K562 (cell line): ENCODE data around the gene POP5. TPM values are rescaled to one million over a fixed set of nuclear protein-coding genes. Genes with fewer than 3 reads are reported as not detected.

Experiments
- ATAC-seq: fragments of 200-7000 bp; cut with Tn5 transposase; 3 replicates; pipeline ENCODE4 v1.9.1; 2020; ENCODE audit warnings: moderate library complexity
- BruUV-seq: library from RNA; stranded (reverse); fragments of 400-500 nt; replicated peaks from 2 replicates; lab custom pipeline; 2021; lab: Mats Ljungman, UMichigan
- CTCF ChIA-PET: fragments of 300-600 bp; formaldehyde crosslinking; extraction: SDS; loops from one replicate; lab custom pipeline; 2021; ENCODE audit warnings: low intra/inter-chr PET ratio; lab: Yijun Ruan, JAX
- POLR2A ChIA-PET: fragments of 300-600, 350-650 bp; sonication (Branson Sonifier 250); formaldehyde crosslinking; extraction: SDS; loops from one replicate; lab custom pipeline; 2021; ENCODE audit warnings: antibody characterized with exemption, inconsistent platforms; lab: Yijun Ruan, JAX
- DNase-seq, 4 experiments: peaks; one replicate each; pipeline versions ENCODE4 v3.0.0 to v3.0.0-alpha.2; 2011 to 2018; ENCODE audit warnings: low spot score in 3 of 4, mixed read lengths in 3 of 4; ENCODE audit errors: extremely low read depth in 1 of 4
- FAIRE-seq: peaks from 2 replicates; lab custom pipeline; 2011; peaks lifted over from hg19 to GRCh38; lab: Jason Lieb, UNC
- H2AFZ ChIP-seq: 2 replicates; pipeline ENCODE4 v1.6.0; 2011; ENCODE audit warnings: low read depth, low read length, control low read depth, inconsistent platforms
- H3K27ac ChIP-seq: fragments of 200-600 bp; 3 replicates; pipeline ENCODE4 v1.8.0; 2011; ENCODE audit warnings: low read depth, mild to moderate bottlenecking, control low read depth, inconsistent platforms, low read length, moderate library complexity, mixed read lengths; ENCODE audit errors: extremely low read depth
- H3K27me3 ChIP-seq, 2 experiments: fragments of 300-600 bp in 1 of 2; 2 replicates in 1 of 2; 3 replicates in 1 of 2; pipeline versions ENCODE4 v1.6.0 to v1.8.0; 2011; ENCODE audit warnings: inconsistent platforms in 2 of 2, low read length in 2 of 2, mild to moderate bottlenecking in 1 of 2, mixed read lengths in 1 of 2, moderate library complexity in 1 of 2; ENCODE audit not compliant: control insufficient read depth in 2 of 2, insufficient read depth in 2 of 2
- H3K36me3 ChIP-seq: fragments of 300-600 bp; 3 replicates; pipeline ENCODE4 v1.8.0; 2011; ENCODE audit warnings: mild to moderate bottlenecking, low read length, inconsistent platforms; ENCODE audit not compliant: control insufficient read depth, insufficient read depth
- H3K4me1 ChIP-seq, 2 experiments: fragments of 200-600 bp in 1 of 2; replicated peaks in 1 of 2; 2 replicates in 1 of 2; 3 replicates in 1 of 2; pipeline versions ENCODE4 v1.5.1 to v1.8.0; 2011; ENCODE audit warnings: inconsistent platforms in 2 of 2, low read length in 2 of 2, mild to moderate bottlenecking in 1 of 2, mixed read lengths in 1 of 2, moderate library complexity in 1 of 2; ENCODE audit not compliant: control insufficient read depth in 2 of 2, insufficient read depth in 2 of 2
- H3K4me2 ChIP-seq: 2 replicates; pipeline ENCODE4 v1.6.1; 2011; ENCODE audit warnings: low read length, control low read depth, inconsistent platforms, mixed read lengths; ENCODE audit not compliant: insufficient read depth
- H3K4me3 ChIP-seq: fragments of 200-600 bp; sonication (generic), shearing (Covaris generic); 2 replicates; pipeline ENCODE4 v1.5.1; 2016; ENCODE audit warnings: control low read depth, inconsistent platforms
- H3K79me2 ChIP-seq: fragments of 200-600 bp; 3 replicates; pipeline ENCODE4 v1.8.0; 2011; ENCODE audit warnings: low read length, inconsistent platforms; ENCODE audit not compliant: control insufficient read depth, insufficient read depth
- H3K9ac ChIP-seq, 2 experiments: 2 replicates each; pipeline versions ENCODE4 v1.6.0 to v1.6.1; 2011; ENCODE audit warnings: low read depth in 2 of 2, low read length in 2 of 2, control low read depth in 1 of 2, inconsistent platforms in 1 of 2, mild to moderate bottlenecking in 1 of 2, mixed read lengths in 1 of 2; ENCODE audit not compliant: insufficient read depth in 1 of 2
- H3K9me1 ChIP-seq: one replicate; pipeline ENCODE4 v1.6.0; 2011; ENCODE audit warnings: inconsistent platforms, mild to moderate bottlenecking, low read length, moderate library complexity; ENCODE audit not compliant: control insufficient read depth, insufficient read depth
- H3K9me3 ChIP-seq: replicated peaks from 2 replicates; pipeline ENCODE4 v1.5.1; 2011; ENCODE audit warnings: low read depth, low read length, inconsistent platforms; ENCODE audit not compliant: control insufficient read depth, insufficient read depth
- H4K20me1 ChIP-seq: replicated peaks from 2 replicates; pipeline ENCODE4 v1.6.1; 2011; ENCODE audit warnings: low read length, inconsistent platforms, mixed read lengths; ENCODE audit not compliant: control insufficient read depth, insufficient read depth
- ADNP ChIP-seq: fragments of 200-800 bp; sonication (Bioruptor generic); IDR thresholded peaks from 2 replicates; pipeline ENCODE4 v1.6.1; 2016; ENCODE audit warnings: missing genetic modification characterization, missing compliant biosample characterization
- CBX2 ChIP-seq: fragments of 200-600 bp; sonication (generic); IDR thresholded peaks from one replicate; pipeline ENCODE4 v1.6.1; 2012; ENCODE audit warnings: mild to moderate bottlenecking, low read length, inconsistent platforms; ENCODE audit not compliant: insufficient read depth, poor library complexity, severe bottlenecking
- EP400 ChIP-seq: fragments of 450-650 bp; IDR thresholded peaks from 2 replicates; pipeline ENCODE4 v1.6.1; 2017; ENCODE audit warnings: antibody characterized with exemption, mild to moderate bottlenecking, moderate library complexity
- ESRRA ChIP-seq: fragments of 450-650 bp; IDR thresholded peaks from 2 replicates; pipeline ENCODE4 v1.6.1; 2014; ENCODE audit warnings: low read depth, mild to moderate bottlenecking, moderate library complexity, borderline replicate concordance
- JUND ChIP-seq, 2 experiments: IDR thresholded peaks; 2 replicates in 1 of 2; 3 replicates in 1 of 2; pipeline ENCODE4 v1.6.1; 2011; ENCODE audit warnings: borderline replicate concordance in 2 of 2, low read depth in 2 of 2, low read length in 2 of 2, improper control_type of control experiment in 1 of 2, missing biosample characterization in 1 of 2, missing genetic modification characterization in 1 of 2, missing genetic modification reagents in 1 of 2
- NR4A1 ChIP-seq, 2 experiments: fragments of 250-450 bp in 1 of 2; fragments of 450-650 bp in 1 of 2; sonication (Bioruptor Pico) in 1 of 2; IDR thresholded peaks; 2 replicates each; pipeline versions ENCODE4 v1.4.0 to v1.6.1; 2016 to 2020; ENCODE audit warnings: mild to moderate bottlenecking in 2 of 2, missing compliant biosample characterization in 1 of 2, missing genetic modification characterization in 1 of 2, moderate library complexity in 1 of 2
- RAD21 ChIP-seq, 2 experiments: fragments of 250-450 bp in 1 of 2; fragments of 450-650 bp in 1 of 2; sonication (Bioruptor Pico) in 1 of 2; formaldehyde crosslinking in 1 of 2; IDR thresholded peaks in 1 of 2; conservative IDR thresholded peaks in 1 of 2; 2 replicates each; pipeline versions ENCODE4 v1.4.0 to v1.8.0; 2020 to 2022; ENCODE audit warnings: mild to moderate bottlenecking in 2 of 2, moderate library complexity in 1 of 2
- RFX1 ChIP-seq: fragments of 450-650 bp; IDR thresholded peaks from 2 replicates; pipeline ENCODE4 v1.6.1; 2016; ENCODE audit warnings: mild to moderate bottlenecking, moderate library complexity
- SREBF1 ChIP-seq: fragments of 150-350 bp; IDR thresholded peaks from 2 replicates; pipeline ENCODE4 v1.6.1; 2014; ENCODE audit warnings: antibody characterized with exemption, low read depth, low read length, borderline replicate concordance
- SUPT5H ChIP-seq: fragments of 450-650 bp; IDR thresholded peaks from 2 replicates; pipeline ENCODE4 v1.6.1; 2016
- YBX1 ChIP-seq: fragments of 450-650 bp; IDR thresholded peaks from 2 replicates; pipeline ENCODE4 v1.7.1; 2016; ENCODE audit warnings: mild to moderate bottlenecking
- ZBTB1 ChIP-seq: sonication (generic); formaldehyde crosslinking; IDR thresholded peaks from 2 replicates; pipeline ENCODE4 v1.8.1; 2023; ENCODE audit warnings: missing genetic modification reagents, low read depth, mild to moderate bottlenecking, borderline replicate concordance
- ZC3H11A ChIP-seq: IDR thresholded peaks from 2 replicates; pipeline ENCODE4 v1.6.1; 2012; ENCODE audit warnings: low read depth, low read length, improper control_type of control experiment
- ZNF778 ChIP-seq: fragments of 450-650 bp; formaldehyde crosslinking; IDR thresholded peaks from 2 replicates; pipeline ENCODE4 v1.4.0; 2020; ENCODE audit warnings: mild to moderate bottlenecking, moderate library complexity
- WGBS: fragments of 100-300 bp; shearing (Covaris generic); methylation state at CpG from one replicate; pipeline ENCODE4 v1.1.6; 2016; ENCODE audit warnings: low coverage, mixed read lengths; ENCODE audit not compliant: insufficient coverage; ENCODE audit errors: missing lambda C conversion rate; 5-methylcytosine and 5-hydroxymethylcytosine counted together
- in situ Hi-C: fragments of 300-500 bp; cut with MboI; formaldehyde crosslinking; loops from 4 replicates; pipeline ENCODE4 v1.15.0; 2018; ENCODE audit warnings: inconsistent platforms, mixed read lengths
- intact Hi-C: fragments of 100-400 bp; cut with micrococcal nuclease; formaldehyde crosslinking; loops from 2 replicates; pipeline ENCODE4 v1.14.2; 2022
- polyA plus RNA-seq, 8 experiments: library from polyadenylated mRNA; depleted of rRNA in 4 of 8; stranded (reverse) in 5 of 8; unstranded in 3 of 8; fragments of >200 nt; fragmentation: Nextera tagmentation in 2 of 8; fragmentation: Illumina TruSeq in 1 of 8; extraction: Ambion mirVana in 2 of 8; extraction: Trizol in 1 of 8; gene quantifications; 2 replicates each; pipeline versions ENCODE4 v1.2.1 to v1.2.3, GENCODE V29; 2011 to 2014; ENCODE audit warnings: inconsistent platforms in 1 of 8, missing spikeins in 1 of 8
- total RNA-seq, 7 experiments: library from RNA; depleted of rRNA in 6 of 7; stranded (reverse); fragments of >200 nt in 6 of 7; fragmentation: Illumina TruSeq in 2 of 7; extraction: Trizol in 2 of 7; gene quantifications; 2 replicates each; pipeline versions ENCODE4 v1.2.1 to v1.2.3, GENCODE V29; 2011 to 2021; ENCODE audit warnings: low replicate concordance in 1 of 7
- TF ChIP-seq, protein P1 (sequence below): sonication (generic); formaldehyde crosslinking; IDR thresholded peaks from 2 replicates; pipeline ENCODE4 v1.8.0; 2022; ENCODE audit warnings: mild to moderate bottlenecking, missing genetic modification reagents
- TF ChIP-seq, protein P2 (sequence below): fragments of 250-450 bp; sonication (Bioruptor Pico); IDR thresholded peaks from 2 replicates; pipeline ENCODE4 v1.5.0; 2020; ENCODE audit warnings: mild to moderate bottlenecking, borderline replicate concordance

POP5 gene
- total and polyA plus RNA-seq, 9 of the 15 experiments (the other 6 are each of a cell fraction or from before 2014, with no cell fraction given), result 57.5 to 253 (median 73.8) TPM

DNA sequence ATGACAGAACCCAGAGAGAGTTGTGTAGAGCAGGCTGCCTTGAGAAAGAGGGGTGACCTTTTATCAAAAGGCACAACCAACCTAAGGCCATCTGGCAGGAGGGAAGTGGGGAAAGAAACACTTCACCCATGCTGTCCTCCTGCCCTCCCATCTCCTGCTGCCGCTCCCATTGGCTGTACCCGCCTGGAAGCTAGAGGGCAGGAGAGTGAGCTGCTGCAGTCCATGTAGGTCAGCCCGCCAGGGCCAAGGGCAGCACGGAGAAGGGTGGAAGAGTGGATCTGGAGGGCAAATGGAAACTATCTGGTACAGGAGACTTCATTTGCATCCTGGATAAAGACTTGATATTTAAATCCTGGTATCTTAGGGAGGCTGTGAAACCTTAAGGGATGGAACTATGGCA is 47.7 kb upstream of the POP5 start (continued):
- TF ChIP-seq RAD21 (CRISPR knock-in tag; conservative IDR thresholded peaks at IDR 0.05 in 1 of 2, IDR thresholded peaks at IDR 0.05 in 1 of 2) (peak in 1 of 2 experiments; percentile 21; a peak in 1 of 4 replicates), ESRRA (no peak), CBX2 (no peak), ZC3H11A (no peak)
- TF ChIP-seq, all 486 proteins: peak for 3

DNA sequence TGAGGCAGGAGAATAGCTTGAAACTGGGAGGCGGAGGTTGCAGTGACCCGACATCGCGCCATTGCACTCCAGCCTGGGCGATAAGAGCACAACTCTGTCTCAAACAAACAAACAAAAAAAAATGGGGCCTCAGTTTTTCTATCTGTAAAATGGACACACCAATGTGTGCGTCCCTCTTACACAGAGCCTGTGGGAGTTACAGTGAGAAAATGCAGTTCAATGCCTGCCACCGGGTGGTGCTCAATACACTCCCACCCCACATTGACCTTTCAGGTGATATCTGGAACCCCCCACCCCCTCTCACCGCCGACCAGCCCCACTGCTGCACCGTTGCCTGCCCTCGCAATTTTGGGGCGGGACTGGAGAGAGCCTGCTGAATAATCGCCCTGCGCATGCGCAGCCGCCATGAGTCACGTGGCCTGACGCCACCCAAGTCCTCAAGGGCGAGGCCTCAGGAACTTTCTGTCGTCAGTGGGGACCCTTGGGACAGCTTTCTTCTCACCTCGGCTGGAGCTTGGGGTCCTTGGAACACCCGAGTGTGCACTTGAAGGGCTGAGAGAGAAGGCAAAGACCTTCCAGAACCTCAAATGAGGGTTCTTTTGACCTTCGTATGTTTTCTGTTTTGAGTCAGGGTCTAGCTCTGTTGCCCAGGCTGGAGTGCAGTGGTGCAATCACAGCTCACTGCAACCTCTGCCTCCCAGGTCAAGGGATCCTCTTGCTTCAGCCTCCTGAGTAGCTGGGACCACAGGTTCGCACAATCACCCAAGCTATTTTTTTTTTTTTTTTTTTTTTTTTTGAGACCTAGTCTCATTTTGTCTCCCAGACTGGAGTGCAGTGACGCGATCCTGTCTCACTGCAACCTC is 44.6 kb upstream of the POP5 start:
- peak; percentile 88 to 95 (median 93) for DNase-seq
- Histone ChIP-seq H3K4me1 (peaks cover 3 to 10% of the 10 kb centered on the region in 2 experiments; a peak in 4 of 5 replicates), H3K36me3 (no peaks in the 10 kb centered on the region), H3K4me3 (0 out of 2 replicates have a peak overlapping the region, but pooled peaks have one; percentile 0), H3K79me2 (no peaks in the 10 kb centered on the region), H3K9ac (peak overlapping the region; percentile 56 to 76; a peak in 3 of 4 replicates), H2AFZ (peak overlapping the region; percentile 99), H3K27ac (peak overlapping the region; percentile 69), H3K4me2 (peak overlapping the region; percentile 57), H3K27me3 (peaks cover 2 to 4% of the 10 kb centered on the region in 2 experiments; a peak in 1 of 5 replicates), H4K20me1 (no peaks in the 10 kb centered on the region), H3K9me3 (no peaks in the 10 kb centered on the region), H3K9me1 (no peaks in the 10 kb centered on the region)
- in situ Hi-C loops, result no loop called here
- intact Hi-C loops, result no loop called here
- peak; percentile 79 for FAIRE-seq
- 35% methylated on average over 24 of the region's 26 CpGs for WGBS
- peak; percentile 96 for ATAC-seq
- POLR2A ChIA-PET, result interaction anchor here (0.7 to 2.0 kb wide), 2 partner anchors 11 to 51 kb away, joined by 3 to 10 read pairs; no protein-coding TSS in a partner anchor
- no TSS peak for BruUV-seq
- CTCF ChIA-PET, result interaction anchor here (0.6 kb wide), 1 partner anchor 139 kb away, joined by 4 read pairs; no protein-coding TSS in a partner anchor
- TF ChIP-seq ADNP (tag) (peak; percentile 97), RFX1 (no peak), JUND (IDR thresholded peaks at IDR 0.05; ENCODE audit: borderline replicate concordance, low read depth, low read length) (peak; percentile 2; the same call in 1 of the 2 replicates), JUND (tag; IDR thresholded peaks at IDR 0.05; ENCODE audit: borderline replicate concordance, low read depth, low read length) (no peak), YBX1 (no peak), ZBTB1 (CRISPR knock-in tag) (peak; percentile 24; the same call in 1 of the 2 replicates), SREBF1 (no peak), SUPT5H (peak; percentile 49; the same call in 1 of the 2 replicates), NR4A1 (CRISPR knock-in tag; IDR thresholded peaks at IDR 0.05) (no peak), NR4A1 (tag; IDR thresholded peaks at IDR 0.05) (no peak), ZNF778 (no peak), EP400 (peak; percentile 31; the same call in 1 of the 2 replicates)
- TF ChIP-seq, protein P1, sequence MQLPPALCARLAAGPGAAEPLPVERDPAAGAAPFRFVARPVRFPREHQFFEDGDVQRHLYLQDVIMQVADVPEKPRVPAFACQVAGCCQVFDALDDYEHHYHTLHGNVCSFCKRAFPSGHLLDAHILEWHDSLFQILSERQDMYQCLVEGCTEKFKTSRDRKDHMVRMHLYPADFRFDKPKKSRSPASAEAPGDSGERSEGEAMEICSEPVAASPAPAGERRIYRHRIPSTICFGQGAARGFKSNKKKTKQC (CRISPR knock-in tag), result no peak
- TF ChIP-seq, protein P2, sequence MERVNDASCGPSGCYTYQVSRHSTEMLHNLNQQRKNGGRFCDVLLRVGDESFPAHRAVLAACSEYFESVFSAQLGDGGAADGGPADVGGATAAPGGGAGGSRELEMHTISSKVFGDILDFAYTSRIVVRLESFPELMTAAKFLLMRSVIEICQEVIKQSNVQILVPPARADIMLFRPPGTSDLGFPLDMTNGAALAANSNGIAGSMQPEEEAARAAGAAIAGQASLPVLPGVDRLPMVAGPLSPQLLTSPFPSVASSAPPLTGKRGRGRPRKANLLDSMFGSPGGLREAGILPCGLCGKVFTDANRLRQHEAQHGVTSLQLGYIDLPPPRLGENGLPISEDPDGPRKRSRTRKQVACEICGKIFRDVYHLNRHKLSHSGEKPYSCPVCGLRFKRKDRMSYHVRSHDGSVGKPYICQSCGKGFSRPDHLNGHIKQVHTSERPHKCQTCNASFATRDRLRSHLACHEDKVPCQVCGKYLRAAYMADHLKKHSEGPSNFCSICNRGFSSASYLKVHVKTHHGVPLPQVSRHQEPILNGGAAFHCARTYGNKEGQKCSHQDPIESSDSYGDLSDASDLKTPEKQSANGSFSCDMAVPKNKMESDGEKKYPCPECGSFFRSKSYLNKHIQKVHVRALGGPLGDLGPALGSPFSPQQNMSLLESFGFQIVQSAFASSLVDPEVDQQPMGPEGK, result no peak
